Stimulated activated CD4-positive, alpha-beta T cell treated with anti-CD3 and anti-CD28 coated beads, Interleukin-1b, Interleukin-23, amount 100 ng/mL, for 1 hour (primary cell): ENCODE data around the gene ACVR2B.

ENCODE experiments used
- DNase-seq, 2 donors: peaks; one replicate each; pipeline ENCODE4 v3.0.0-alpha.2; 2020; ENCODE audit warnings: low read depth in 2 of 2

The ACVR2B gene

DNA sequence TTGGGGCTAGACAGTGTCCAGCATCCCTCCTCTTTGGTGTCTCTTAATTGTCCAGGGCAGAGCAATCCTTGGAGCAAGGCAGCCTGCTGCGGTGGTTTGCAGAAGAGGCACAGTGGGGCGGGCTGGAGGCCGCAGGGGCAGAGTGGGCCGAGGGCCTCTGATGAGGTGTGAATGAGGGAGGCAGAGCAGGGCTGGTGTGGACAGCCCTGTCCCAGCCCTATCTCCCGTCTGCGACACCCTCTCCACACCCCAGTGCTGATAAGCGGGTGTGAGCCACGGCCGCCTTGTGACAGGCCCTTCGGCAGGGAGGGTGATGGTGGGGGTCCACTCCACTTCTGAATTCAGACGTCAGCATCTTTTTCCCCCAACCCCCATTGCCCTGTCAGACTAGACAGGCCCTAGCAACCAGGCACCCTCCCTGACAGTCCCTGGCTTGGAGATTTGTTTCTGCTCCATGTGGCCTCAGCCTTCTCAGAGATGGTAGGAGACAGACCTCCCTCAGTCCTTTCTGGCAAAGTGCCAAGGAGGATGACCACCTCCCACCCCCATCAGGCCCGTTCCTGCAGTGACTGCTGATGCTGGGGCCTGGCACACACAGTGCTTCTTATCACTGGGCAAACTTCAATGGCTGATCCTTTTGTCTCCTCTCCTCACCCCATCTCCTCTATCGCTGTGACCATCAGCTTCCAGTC lies 79.7 kb downstream of the ACVR2B start:
- DNase-seq, result no peak

DNA sequence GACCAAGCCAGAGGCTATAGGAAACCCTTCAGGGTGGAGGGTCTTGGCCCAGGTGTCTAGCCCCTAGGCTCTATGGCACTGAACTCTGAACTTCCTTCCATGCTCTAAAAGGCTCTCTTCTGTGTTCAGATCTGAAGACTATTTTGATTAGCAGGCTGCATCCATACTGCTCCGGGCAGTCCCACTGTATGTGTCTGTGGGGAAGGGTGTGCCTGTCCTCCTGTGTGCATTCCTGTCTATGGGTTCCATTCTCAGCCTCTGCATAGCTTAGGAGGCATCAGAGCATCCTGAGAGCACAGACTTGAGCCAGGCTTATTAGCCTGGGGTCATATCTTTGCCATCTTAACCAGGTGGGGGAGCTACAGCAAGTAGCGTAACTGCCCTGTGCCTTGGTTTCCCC lies 80.5 kb downstream of the ACVR2B start:
- no peak for DNase-seq

DNA sequence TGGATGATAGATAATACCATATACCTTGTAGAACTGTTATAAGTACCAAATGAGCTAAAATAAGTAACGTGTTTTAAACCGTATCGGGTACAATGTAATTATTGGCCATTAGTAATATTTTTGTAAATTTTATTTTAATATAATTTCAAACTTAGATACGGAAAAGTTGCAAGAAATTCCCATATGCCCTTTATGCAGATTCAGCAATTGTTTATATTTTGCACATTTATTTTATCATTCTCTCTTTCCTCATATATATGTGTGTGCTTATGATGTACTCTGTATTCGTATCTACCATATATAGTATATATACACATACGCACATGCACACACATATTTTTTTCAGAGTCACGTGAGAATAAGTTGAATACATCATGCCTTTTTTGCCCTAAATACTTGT lies 80.9 kb downstream of the ACVR2B start:
- DNase-seq, result no peak

DNA sequence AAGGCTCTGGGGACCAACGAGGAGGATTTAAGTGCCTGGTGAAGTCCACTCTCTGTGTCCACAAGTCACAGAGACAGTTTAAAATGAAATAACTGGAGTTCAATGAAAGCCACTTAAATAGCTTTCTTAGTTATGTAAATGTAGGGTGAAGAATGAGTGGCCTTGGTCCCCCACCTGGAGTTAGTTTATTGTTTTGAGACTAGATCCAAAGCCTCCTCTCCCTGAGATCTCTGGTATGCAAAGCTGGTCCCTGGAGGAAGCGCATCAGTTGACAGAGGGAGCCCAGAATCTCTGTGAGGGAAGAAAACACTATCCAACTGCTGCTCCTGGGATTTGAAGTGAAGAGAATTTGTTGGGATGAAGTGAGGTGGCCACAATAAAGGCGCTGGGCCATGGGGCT lies 83.0 kb downstream of the ACVR2B start:
- no peak for DNase-seq

DNA sequence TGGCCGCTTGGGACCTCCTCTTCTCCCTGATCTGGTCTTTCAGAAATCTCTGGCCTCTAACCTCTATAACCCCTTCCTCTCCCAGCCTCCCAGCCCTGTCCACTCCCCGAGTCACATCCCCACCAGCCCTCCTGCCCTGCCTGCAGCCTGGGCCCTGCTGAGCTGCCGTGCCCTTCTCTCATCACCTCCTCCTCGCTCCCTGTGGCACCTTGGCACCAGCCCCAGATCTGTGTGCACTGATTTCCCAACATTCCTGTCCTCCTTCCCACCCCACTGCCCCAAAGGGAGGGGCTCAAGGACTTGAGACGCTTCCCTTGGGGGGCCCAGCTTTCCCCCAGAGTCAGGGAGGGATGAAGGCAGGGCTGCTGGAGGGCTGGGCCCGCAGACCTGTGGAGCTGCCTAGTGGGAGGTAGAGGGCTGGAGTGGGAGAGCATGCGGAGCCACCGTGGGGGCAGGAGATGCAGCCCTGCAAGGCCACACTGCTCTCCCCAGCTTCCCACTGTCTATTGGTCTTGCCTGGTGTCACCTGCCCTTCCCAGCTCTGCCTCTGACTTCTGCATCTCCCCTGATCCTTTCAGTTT lies 85.2 kb downstream of the ACVR2B start:
- no peak for DNase-seq

DNA sequence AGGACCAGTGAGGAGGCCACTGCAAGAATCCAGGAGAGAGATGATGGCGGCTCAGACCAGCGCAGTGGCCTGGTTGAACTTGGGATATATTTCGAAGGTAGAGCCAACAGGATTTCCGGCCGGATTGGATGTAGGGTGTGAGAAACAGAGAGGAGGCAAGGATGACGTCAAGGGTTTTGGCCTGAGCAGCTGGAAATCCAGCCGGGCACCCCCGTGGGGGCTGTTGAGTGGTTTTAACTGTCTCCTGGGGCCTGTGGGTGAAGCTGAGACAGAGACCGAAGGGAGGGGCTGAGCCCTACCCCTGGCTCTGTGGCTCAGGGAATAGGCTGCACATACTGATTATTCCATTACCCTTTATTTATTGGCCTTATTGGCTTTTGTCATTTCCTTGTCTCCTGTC lies 88.1 kb downstream of the ACVR2B start:
- no peak for DNase-seq
